PC-9 (cell line): Measurements from ENCODE around the gene CD2BP2.

ENCODE experiments used
- CTCF ChIP-seq: fragments of 200-600 bp; sonication (generic); conservative IDR thresholded peaks from 2 replicates; pipeline ENCODE4 v1.6.1; 2017; ENCODE audit warnings: mixed run types, antibody characterized with exemption, mild to moderate bottlenecking, moderate library complexity
- EZH2 ChIP-seq: fragments of 200-600 bp; sonication (generic); IDR thresholded peaks from 2 replicates; pipeline ENCODE4 v1.8.0; 2017; ENCODE audit warnings: antibody characterized with exemption, low read depth

GRCh38 chr16:30395155-30395991 lies 40.3 kb upstream of the CD2BP2 start, which contains the start of gene ZNF48:
- no peak for TF ChIP-seq EZH2
- TF ChIP-seq CTCF = no peak; the same call in 1 of the 2 replicates
